GM21423 (cell line): Measurements from ENCODE around the gene GOLGA6L10.
"Not testable (repeated sequence)": the region's sequence is repeated elsewhere in the genome, so short reads cannot be mapped to it uniquely, and the experiment has no call there.

ENCODE experiments used
- ATAC-seq: cut with Tn5 transposase; IDR thresholded peaks from one replicate; pipeline ENCODE4 v1.9.1; 2021; ENCODE audit warnings: mild to moderate bottlenecking, moderate library complexity; ENCODE audit not compliant: unreplicated experiment

Gene GOLGA6L10

DNA sequence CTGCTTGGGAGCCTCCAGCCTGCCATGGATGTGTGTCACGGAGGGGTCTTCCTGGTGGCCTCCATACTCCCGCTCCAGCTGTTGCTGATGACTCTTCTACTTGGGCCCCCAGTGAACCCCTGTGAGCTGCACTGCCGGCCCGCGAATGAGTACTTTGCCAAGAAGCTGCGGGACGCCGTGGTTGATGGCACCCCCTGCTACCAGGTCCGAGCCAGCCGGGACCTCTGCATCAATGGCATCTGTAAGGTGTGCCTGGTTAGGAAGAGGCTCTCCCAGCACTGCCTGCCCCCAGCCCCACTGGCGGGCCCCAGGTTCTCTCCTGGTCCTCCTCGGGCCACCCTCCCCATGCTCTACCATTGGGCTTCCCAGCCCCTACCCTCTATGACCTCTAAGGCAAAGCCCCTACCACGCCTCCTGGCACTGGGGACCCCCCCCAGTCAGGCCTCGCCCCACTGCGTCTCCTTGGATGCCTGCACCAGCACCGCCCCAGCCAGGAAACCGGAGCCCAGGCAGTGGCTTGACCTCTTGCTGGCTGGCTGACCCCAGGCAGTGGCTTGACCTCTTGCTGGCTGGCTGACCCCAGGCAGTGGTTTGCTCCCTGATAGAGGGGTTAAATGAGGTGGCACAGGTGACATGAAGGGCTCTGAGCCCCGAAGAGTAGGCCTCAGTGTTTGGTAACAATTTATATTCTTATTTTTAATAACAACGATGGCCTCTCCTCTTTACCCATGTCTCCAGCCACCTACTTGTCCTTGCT is 29.6 kb downstream of the GOLGA6L10 start:
- ATAC-seq, result not testable (repeated sequence)

DNA sequence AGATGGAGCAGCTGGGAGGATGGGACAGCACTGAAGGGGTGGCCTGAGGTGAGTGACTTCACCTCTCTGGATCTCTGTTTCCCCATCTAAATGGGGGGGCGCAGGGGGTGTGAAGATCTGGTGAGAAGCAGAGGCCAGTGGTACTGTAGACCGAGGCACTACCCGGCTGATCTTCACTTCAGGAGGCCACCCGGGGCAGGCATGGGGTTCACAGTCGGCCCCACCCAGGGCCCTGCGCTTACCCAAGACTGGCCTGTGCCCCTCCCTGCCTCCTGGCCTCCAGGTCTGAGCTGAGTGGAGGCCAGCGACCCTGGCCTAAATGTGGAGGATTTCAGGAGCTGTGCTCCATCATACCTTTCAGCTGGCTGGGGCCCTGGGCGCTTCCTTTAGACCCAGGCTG is 31.0 kb downstream of the GOLGA6L10 start:
- not testable (repeated sequence) for ATAC-seq

DNA sequence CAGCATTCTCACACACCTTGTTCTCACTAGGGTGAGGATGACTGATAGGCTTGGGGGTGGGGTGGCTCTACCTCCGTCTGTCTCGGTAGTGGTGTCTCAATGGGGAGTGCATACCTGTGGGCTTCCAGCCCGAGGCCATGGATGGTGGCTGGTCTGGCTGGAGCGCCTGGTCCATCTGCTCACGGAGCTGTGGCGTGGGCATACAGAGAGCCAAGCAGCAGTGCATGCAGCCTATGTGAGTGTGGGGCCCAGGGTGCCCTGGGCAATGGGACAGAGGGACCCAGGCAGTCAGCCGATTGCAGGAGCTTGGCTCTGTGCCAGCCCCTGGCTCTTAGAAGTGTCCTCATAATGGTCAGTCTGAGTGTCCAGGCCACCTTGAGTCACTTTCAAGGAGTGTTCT is 31.8 kb downstream of the GOLGA6L10 start:
- ATAC-seq, result not testable (repeated sequence)

DNA sequence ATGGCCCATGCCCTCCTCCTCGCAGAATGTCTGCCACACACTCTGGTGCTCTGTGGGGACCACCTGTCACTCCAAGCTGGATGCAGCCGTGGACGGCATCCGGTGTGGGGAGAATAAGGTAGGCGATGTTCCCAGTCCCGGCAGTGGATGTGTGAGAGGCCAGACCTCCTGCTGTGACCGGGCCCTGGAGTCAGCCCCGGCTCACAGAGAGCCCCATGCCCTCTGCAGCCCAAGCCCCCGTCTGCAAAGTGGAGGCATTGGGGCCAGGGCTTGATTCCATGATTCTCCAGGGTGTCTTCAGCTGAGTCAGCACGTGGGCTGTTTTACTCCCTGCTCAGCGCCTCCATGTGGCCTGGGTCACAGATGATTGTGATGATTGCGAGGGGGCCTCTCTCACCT is 32.2 kb downstream of the GOLGA6L10 start:
- no peak for ATAC-seq

DNA sequence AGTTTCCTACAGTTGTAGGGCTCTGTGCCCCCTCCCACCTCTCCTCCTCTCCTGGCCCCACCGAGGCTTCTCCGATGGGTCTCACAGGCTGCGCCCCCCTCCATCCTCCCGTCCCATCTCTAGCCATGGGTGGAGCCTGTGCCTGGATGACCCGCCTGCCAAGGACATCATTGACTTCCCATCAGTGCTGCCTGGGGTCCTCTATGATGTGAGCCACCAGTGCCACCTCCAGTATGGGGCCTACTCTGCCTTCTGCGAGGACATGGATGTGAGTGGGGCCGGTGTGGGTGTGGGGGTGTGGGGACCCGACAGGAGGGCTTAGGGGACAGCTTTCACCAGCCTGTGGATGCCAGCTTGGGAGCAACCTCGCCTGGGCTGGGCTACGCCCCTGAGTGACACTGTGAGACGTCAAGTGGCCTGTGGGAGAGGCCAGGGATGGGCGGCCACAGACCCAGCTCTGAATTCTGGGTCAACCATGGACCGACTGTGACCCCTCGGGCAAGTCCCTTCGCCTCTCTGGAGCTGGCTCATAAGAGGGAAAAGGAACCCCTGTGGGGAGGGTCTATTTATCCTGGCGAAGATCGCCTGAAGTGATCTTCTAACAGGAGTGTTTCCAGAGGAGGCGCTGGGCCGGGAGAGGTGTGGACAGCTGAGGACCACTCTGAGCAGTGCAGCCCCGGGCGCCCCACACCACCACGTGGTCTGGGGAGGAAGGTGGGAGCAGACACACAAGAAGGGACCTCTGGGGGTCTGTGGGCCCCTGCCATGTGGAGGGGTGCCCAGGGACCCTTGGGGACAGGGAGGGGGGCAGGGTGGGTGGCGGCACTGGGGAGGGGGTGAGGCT is 32.8 kb downstream of the GOLGA6L10 start:
- ATAC-seq, result not testable (repeated sequence)

DNA sequence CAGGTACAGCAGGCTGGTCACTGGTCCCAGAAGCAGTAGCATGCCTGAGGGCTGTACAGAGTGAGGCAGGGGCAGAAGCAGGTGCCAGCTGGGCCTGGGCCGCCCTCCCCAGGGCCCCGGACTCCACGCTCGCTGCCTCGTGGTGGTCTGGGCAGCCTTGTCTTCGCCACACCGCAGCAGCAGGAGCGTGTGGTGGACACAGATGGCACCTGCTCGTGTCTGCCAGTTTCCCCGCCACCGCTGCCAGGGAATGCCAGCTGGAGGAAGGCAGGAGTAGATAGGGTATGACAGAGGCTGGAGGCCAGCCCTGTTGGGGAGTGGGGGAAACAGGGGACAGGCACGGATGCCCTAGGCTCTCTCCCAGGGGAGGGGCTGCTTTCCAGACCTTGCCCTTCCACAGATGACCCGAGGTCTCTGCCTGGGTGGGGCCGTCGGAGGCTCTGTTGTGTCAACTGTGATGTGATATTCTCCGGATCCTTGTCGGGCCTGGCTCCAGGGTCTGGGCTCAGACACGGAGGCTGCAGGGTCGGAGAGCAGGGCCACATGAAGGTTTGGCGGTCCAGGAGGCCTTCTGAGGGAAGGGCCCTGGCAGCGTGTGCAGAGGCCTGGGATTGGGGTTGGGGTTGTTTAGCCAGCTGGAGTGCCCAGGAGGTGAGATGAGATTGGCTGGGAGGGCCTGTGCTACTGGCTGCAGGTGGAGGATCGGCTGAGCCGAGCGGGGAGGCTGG is 33.6 kb downstream of the GOLGA6L10 start:
- no peak for ATAC-seq

DNA sequence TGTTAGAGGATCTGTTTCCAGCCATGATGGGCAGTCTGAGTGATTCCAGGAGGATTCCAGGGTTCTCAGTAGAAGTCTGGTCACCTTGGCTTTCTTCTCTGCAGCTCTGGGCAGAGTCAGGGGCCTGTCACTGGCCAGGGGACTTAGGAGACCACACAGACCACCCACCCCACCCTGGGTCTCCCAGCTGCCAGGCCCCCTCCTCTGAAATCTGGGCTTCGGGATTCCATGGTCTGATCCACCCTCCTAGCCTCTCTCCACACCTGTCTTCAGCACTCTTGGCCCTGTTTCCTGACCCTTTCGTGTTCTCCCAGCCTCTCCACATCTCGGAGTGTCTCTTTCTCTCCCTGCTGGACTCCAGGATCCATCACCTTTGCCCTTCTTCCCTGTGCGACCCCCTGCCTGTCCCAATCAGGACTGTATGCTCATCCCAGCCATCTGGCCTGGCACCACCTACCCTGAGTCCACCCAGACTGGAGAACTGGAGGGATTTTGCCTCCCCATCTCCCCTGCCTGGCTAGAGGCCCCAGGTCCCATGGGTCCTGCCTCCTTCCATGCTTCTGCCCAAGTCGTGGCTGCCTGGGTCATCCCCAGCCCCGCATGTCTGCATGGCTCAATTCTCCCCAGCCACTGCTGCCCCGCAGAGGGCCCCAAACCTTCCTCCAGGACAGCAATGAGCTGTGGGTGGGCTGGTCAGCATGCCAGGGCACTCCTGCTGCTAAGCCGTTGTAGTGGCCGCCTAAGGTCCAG is 34.3 kb downstream of the GOLGA6L10 start:
- ATAC-seq, result no peak

DNA sequence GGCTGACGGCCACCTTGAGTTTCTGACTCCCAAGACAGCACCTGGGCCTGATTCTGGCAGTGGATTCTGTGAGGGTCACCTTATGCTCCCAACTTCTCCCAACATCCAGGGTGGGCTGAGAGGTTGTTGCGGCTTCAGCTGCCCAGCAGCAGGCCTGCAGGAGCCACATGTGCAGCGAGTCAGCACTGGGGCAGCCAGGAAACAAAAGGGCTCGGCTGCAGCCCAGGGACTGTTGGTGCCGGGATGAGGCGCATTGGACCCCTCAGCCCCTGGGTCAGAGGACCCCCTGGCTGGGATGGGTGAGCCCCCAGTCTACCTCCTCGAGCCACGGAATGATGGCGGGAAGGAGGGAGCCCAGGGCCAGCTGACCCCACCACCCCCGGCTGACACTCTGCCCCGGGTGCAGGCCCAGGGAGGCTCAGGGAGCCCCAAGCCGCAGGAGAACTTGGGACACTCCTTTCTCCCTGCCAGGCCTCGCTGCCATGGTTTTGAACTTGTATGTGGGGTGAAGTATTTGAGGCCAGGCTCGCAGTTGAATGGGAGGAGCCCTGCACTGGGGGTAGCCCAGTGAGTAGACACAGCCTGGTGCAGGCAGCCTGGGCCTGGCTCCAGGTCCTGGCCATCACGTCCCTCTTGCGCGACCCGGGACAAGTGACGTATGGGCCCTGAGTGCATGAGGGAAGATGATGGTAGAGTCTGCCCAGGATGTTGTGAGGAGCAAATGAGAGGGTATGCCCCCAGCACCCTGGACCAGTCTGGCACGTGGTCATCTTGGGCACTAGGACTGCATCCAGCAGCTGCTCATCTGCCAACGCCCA is 35.1 kb downstream of the GOLGA6L10 start:
- not testable (repeated sequence) for ATAC-seq

DNA sequence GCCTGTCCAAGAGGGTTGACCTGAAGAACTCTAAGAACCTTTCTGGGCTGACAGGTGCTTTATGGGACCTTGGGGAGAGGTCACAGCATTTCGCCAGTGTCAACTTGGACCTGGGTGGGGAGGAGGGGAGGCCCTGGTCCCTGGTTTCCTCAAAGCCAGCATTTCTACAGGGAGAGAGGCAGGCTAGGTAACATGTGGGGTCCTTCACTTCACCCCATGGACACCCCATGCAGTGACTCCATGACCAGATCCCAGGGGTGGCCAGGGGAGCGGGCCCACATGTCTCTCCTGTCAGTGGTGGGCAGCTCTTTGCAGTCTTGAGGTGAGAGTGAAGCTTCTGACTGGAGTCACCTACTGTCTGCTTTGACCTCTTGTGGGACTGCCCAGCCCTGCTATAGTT is 35.8 kb downstream of the GOLGA6L10 start:
- ATAC-seq, result no peak

DNA sequence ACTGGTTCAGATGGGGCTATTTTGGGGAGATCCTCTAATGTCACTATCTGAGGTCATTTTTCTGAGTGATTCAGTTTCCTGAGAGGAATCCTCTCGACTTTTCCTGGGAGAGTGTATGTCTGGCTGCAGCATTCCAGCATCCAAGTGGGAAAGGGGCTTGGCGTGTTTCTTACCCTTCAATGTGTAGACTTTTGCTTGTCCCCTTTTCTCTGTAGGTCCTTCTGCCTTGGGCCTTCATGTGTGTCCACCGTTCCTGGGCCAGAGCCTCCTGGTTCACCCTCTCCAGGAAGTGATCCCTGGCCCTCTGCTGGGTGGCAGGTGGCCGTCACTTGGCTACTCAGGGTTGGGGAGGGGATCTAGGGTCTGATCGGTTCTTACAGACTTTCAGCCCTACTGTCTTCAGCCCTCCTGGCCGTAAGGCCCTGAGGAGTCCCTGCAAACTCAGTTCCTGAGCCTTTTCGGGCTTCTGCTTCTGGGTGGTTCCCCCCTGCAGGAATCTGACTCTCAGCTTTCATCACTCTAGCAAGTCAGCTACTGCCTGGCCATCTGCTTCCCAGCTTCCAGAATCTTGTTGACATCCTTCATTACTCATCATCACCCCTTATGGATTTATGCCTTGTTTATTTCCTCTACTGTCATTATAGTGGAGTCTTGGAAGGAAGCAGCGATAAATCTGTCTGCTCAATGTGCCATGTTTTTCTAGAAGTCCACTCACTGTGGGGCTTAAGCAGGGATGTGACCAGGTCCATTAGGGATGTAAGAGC is 36.5 kb downstream of the GOLGA6L10 start:
- ATAC-seq, result no peak

DNA sequence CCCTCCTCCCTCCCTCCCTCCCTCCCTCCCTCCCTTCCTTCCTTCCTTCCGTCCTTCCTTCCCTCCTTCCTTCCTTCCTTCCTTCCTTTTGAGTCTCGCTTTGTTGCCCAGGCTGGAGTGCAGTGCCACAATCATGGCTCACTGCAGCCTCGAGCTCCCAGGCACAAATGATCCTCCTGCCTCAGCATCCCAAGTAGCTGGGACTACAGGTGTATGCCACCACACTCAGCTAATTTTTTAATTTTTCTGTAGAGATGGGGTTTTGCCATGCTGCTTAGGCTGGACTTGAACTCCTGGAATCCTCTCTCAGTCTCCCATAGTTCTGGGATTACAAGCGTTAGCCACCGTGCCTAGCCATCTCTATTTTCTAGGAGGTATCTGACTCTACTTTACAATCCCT is 38.0 kb downstream of the GOLGA6L10 start:
- ATAC-seq, result not testable (repeated sequence)

DNA sequence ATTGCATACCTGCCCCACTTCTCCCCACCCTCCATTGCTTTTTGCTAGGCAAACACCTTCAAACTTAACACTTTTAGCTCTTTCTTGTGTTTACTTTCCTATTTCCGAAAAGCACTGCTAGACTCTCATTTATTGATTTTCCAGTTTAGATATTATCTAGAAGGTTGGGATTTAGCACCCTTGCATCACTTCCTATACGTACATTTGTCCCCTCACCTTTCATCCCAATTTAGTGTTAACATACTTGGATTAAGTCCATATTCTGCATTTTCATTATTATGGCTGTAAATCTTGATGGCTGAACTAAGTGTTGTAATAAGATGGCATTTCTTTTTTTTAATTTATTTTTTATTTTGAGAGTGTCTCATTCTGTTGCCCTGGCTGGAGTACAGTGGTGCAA is 39.5 kb downstream of the GOLGA6L10 start:
- no peak for ATAC-seq

DNA sequence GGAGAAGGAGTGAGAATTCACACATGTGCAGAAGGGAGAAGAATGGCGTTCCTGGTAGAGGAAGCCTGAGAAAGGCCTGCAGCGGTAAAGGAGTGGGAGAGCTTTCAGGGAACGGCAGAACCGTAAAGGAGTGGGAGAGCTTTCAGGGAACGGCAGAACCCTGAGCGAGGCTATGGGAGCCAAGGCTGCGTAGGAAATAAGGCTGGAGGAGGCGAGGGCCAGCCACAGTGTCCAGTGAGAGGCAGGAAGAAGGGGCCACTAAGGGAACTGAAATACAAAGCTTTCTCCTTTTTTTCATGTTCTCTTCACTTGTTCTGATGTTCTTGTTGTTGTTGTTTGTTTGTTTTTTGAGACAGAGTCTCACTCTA is 41.6 kb downstream of the GOLGA6L10 start:
- ATAC-seq, result no peak

DNA sequence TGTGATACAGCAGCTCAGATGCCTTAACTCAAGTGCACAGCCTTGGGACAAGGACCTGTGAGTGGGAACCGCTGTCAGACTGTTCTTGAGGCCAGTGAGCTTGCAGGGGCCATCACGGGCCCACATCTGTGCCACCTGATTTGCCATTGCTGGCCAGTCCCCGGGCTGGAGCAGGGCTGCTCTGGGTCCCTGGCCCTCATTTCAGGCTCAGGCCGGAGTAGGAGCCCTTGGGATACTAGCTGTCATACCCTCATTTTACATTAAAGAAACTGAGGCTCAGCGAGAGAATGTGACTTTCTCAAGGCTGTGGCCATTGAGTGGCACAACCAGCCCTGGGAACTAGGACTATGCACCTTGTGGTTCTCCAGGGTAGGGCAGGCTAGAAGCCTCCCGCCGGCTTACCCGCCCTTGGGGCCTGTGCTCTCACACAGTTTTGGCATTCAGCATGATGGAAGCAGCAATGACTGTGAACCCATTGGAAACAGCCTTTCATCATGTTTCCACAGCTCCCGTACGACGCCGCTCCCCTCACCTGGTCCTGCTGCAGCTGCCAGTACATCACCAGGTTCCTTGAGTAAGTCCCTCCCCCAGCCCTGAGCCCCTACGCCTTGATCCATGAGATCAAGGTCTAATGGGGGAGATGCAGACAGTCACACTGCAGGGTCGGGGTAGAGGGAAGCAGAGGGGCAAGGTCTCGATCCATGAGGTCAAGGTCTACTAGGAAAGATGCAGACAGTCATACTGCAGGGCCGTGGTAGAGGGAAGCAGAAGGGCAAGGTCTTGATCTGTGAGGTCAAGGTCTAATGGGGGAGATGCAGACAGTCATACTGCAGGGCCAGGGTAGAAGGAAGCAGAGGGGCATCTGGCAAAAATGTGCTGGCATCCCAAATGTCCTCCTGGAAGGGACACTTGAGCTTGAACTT is 42.2 kb downstream of the GOLGA6L10 start:
- ATAC-seq, result no peak

DNA sequence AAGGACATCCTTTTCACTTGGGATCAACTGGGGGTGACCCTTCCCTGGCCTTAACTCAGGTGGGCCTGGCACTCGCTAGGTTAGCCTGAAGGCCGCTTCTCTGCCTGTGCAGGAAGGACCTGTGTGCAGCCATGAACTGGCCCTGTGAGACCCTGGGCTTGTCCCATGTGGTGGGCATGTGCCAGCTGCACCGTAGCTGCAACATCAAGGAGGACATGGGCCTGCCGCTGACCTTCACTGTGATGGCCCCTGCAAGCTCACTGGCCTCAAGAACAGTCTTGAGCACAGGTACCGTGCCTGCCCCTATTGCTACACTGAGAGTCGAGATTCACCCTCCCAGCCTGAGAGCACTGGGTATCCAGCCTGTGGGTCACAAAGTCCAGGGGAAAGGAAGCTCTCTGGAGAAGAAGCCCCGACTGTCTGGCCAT is 43.6 kb downstream of the GOLGA6L10 start:
- no peak for ATAC-seq

DNA sequence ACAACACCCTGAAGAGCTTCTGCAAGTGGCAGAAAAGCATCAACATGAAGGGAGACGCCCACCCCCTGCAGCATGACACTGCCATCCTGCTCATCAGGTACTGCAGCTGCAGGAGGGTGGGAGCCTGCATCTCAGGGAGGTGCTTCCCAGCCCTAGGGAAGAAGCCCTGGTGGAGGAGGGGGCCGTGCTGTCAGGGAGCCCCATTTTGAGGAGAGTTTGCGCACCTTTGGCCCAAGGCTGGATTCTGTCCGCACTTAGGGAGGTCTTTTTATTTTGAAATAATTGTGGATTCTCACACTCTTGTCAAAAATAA is 44.5 kb downstream of the GOLGA6L10 start:
- ATAC-seq, result no peak

DNA sequence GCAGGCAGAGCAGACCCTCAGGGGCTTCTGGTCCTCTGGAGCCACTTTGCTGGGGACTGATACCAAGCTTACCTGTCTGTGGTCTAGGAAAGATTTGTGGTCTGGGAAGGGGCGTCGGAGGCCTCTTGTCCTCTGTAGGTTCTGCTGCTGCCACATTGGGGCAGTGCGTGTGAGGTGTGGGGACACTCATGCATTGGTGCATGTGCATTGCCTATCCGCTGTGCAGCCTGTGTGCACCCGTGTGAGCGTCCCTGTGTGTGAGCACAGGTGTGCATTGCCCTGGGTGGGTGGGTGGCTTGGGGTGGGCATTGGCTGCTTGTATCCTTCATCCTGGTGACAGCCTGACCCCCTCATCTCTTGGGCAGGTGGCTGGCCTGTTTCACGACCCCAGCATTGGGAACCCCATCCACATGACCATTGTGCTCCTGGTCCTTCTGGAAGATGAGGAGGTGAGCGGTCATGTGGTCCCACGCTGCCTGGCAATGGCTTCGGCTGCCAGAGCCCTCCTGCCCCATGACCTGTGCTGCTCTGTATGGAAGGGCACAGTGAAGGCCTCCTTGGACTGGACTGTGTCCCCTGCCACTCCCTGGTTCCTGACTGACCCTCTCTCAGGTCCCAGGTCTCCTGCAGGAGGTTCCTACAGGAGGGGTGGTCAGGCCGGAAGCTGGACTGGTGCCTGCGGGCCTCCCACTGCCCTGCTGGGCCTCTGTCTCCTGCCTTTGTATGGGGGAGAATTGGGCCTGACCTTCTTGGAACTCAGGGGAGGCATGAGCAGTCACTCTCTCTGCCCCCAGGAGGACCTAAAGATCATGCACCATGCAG is 45.1 kb downstream of the GOLGA6L10 start:
- ATAC-seq, result no peak
